SU-DHL-6 (cell line): ENCODE measurements around the gene FARS2.

Experiments used
- H2AFZ ChIP-seq: fragments of 200-600 bp; sonication (generic); 2 replicates; pipeline ENCODE4 v1.6.1; 2014; ENCODE audit warnings: low read depth, mild to moderate bottlenecking, moderate library complexity, mixed read lengths, antibody characterized with exemption, low read length; ENCODE audit not compliant: severe bottlenecking
- H3F3A ChIP-seq: fragments of 200-600 bp; shearing (Covaris generic); 2 replicates; pipeline ENCODE4 v1.6.0; 2016; ENCODE audit warnings: antibody characterized with exemption, mild to moderate bottlenecking; ENCODE audit not compliant: insufficient read depth
- H3K27ac ChIP-seq: fragments of 200-600 bp; sonication (generic); 2 replicates; pipeline ENCODE4 v1.5.1; 2016; ENCODE audit warnings: low read depth, mild to moderate bottlenecking, low read length, moderate library complexity, mixed read lengths
- H3K27me3 ChIP-seq: fragments of 200-600 bp; sonication (generic), shearing (Covaris generic); 2 replicates; pipeline ENCODE4 v1.6.0; 2014; ENCODE audit warnings: mild to moderate bottlenecking, low read length
- H3K36me3 ChIP-seq: fragments of 200-600 bp; sonication (generic); 2 replicates; pipeline ENCODE4 v1.6.1; 2014; ENCODE audit warnings: mild to moderate bottlenecking, low read length, mixed read lengths
- H3K4me2 ChIP-seq: fragments of 300-600, 200-600 bp; shearing (Covaris generic), sonication (generic); 2 replicates; pipeline ENCODE4 v1.6.0; 2014; ENCODE audit warnings: low read length, low read depth, mild to moderate bottlenecking; ENCODE audit not compliant: poor library complexity, severe bottlenecking
- H3K4me3 ChIP-seq: fragments of 200-600 bp; sonication (generic); 2 replicates; pipeline ENCODE4 v1.5.1; 2014; ENCODE audit warnings: antibody characterized with exemption, low read length, mild to moderate bottlenecking, mixed read lengths; ENCODE audit not compliant: insufficient read depth, poor library complexity, severe bottlenecking
- H3K79me2 ChIP-seq: fragments of 200-600 bp; sonication (generic); 2 replicates; pipeline ENCODE4 v1.6.1; 2014; ENCODE audit warnings: mild to moderate bottlenecking, low read length, moderate library complexity; ENCODE audit not compliant: insufficient read depth
- H3K9ac ChIP-seq: fragments of 200-600 bp; sonication (generic); 2 replicates; pipeline ENCODE4 v1.7.0; 2014; ENCODE audit warnings: mild to moderate bottlenecking, low read length
- H3K9me2 ChIP-seq: fragments of 200-600 bp; sonication (generic); replicated peaks from 2 replicates; pipeline ENCODE4 v1.6.1; 2014; ENCODE audit warnings: low read length; ENCODE audit not compliant: insufficient read depth
- H3K9me3 ChIP-seq: fragments of 200-600 bp; sonication (generic); 2 replicates; pipeline ENCODE4 v1.6.1; 2014; ENCODE audit warnings: low read length, mixed read lengths; ENCODE audit not compliant: insufficient read depth
- H4K20me1 ChIP-seq: fragments of 200-600 bp; sonication (generic); 2 replicates; pipeline ENCODE4 v1.6.1; 2014; ENCODE audit warnings: low read depth, mild to moderate bottlenecking, antibody characterized with exemption, low read length, moderate library complexity, mixed read lengths
- CTCF ChIP-seq: fragments of 200-600 bp; sonication (generic); IDR thresholded peaks from one replicate; pipeline ENCODE4 v1.5.1; 2017; ENCODE audit warnings: antibody characterized with exemption, mild to moderate bottlenecking, low read length, moderate library complexity; ENCODE audit not compliant: insufficient read depth, poor library complexity, severe bottlenecking
- EZH2phosphoT487 ChIP-seq: fragments of 200-600 bp; sonication (generic), shearing (Covaris generic); conservative IDR thresholded peaks from 2 replicates; pipeline ENCODE4 v1.6.1; 2018; ENCODE audit warnings: mild to moderate bottlenecking, antibody characterized with exemption, low read length, moderate library complexity, mixed read lengths

Gene FARS2

GRCh38 chr6:5736016-5736738, 474.9 kb downstream of the FARS2 start:
- no peaks in the 10 kb centered on the region; the same call in 1 of the 2 replicates for H4K20me1 ChIP-seq
- H3K9me2 ChIP-seq = no peaks in the 10 kb centered on the region
- H3K4me2 ChIP-seq = no peak overlapping the region
- H2AFZ ChIP-seq = no peak overlapping the region
- H3K79me2 ChIP-seq = no peaks in the 10 kb centered on the region
- no peaks in the 10 kb centered on the region for H3F3A ChIP-seq
- H3K27me3 ChIP-seq = no peaks in the 10 kb centered on the region
- no peaks in the 10 kb centered on the region for H3K9me3 ChIP-seq
- H3K9ac ChIP-seq = no peak overlapping the region
- H3K36me3 ChIP-seq = no peaks in the 10 kb centered on the region
- TF ChIP-seq EZH2phosphoT487 = no peak
- TF ChIP-seq CTCF = no peak
- no peak overlapping the region for H3K4me3 ChIP-seq
- no peak overlapping the region for H3K27ac ChIP-seq

- Histone ChIP-seq H3K4me3 (no peak overlapping the region), H3K27me3 (no peaks in the 10 kb centered on the region), H3F3A (no peaks in the 10 kb centered on the region), H3K36me3 (no peaks in the 10 kb centered on the region), H3K9me3 (no peaks in the 10 kb centered on the region), H3K4me2 (no peak overlapping the region), H3K9me2 (no peaks in the 10 kb centered on the region), H3K79me2 (no peaks in the 10 kb centered on the region), H4K20me1 (no peaks in the 10 kb centered on the region), H2AFZ (no peak overlapping the region), H3K9ac (no peak overlapping the region), H3K27ac (no peak overlapping the region)
- TF ChIP-seq CTCF (no peak), EZH2phosphoT487 (no peak)
These were observed 476.1 kb downstream of the FARS2 start for GRCh38 chr6:5737460-5737859.

GRCh38 chr6:5738211-5738610, 476.9 kb downstream of the FARS2 start:
- no peak overlapping the region for H2AFZ ChIP-seq

More at GRCh38 chr6:5738211-5738610, 476.9 kb downstream of the FARS2 start:
- Histone ChIP-seq H3K27me3 (no peaks in the 10 kb centered on the region), H3K4me3 (no peak overlapping the region), H3K9me2 (no peaks in the 10 kb centered on the region), H3K9ac (no peak overlapping the region), H4K20me1 (no peaks in the 10 kb centered on the region), H3K4me2 (no peak overlapping the region), H3K27ac (no peak overlapping the region), H3K79me2 (no peaks in the 10 kb centered on the region), H3K9me3 (no peaks in the 10 kb centered on the region), H3F3A (no peaks in the 10 kb centered on the region), H3K36me3 (no peaks in the 10 kb centered on the region)
- TF ChIP-seq EZH2phosphoT487 (no peak), CTCF (no peak)
